SW 1271 (cell line): Measurements from ENCODE around the gene TXNRD3.
"Not testable (repeated sequence)": the region's sequence is repeated elsewhere in the genome, so short reads cannot be mapped to it uniquely, and the experiment has no call there.

Source experiments
- DNase-seq, 2 experiments: peaks; one replicate each; lab custom pipeline; 2025; lab: John Stamatoyannopoulos, UW

Gene TXNRD3

DNA sequence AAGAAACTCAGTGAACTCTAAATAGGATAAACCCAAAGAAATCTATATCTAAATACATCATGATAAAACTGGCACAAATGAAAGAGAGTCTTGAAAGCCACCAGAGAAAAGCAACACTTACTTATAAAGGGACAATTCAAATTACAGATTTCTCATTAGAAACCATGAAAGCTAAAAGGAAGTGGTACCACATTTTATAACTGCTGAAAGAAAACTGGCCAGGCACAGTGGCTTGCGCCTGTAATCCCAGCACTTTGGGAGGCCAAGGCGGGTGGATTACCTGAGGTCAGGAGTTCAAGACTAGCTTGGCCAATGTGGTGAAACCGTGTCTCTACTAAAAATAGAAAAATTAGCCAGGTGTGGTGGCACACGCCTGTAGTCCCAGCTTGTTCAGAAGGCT is 59.4 kb downstream of the TXNRD3 start:
- not testable (repeated sequence) for DNase-seq

DNA sequence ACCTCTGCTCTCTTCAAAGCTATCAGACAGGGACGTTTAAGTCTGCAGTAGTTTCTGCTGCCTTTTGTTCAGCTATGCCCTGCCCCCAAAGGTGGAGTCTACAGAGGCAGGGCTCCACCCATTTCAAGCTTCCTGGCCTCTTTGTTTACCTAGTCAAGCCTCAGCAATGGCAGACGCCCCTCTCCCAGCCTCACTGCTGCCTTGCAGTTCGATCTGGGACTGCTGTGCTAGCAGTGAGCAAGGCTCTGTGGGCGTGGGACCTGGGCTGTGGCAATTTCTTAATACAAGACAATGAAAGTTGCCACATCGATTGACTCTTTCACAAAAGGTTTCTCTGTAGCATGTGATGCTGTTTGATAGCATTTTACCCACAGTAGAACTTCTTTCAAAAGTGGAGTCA is 63.4 kb downstream of the TXNRD3 start:
- DNase-seq: not testable (repeated sequence)

DNA sequence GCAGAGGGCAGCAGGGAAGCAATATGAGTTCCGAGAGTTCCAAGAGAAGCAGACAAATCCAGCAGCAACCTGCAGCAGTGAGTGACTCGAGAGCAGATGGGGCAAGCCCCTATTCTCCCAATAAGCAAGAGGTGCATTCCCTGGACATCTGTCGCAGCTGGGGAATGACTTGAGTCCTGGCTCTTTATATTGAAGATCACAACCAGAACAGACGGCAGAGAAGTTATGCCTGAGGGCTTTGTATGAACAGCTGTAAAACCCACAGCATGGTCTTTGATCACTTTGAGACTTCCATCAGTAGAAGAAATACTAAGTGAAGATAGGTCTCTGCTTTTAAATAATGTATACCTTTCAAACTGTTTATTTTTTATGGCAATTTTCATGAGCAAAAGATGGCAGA is 72.6 kb downstream of the TXNRD3 start:
- no peak for DNase-seq

DNA sequence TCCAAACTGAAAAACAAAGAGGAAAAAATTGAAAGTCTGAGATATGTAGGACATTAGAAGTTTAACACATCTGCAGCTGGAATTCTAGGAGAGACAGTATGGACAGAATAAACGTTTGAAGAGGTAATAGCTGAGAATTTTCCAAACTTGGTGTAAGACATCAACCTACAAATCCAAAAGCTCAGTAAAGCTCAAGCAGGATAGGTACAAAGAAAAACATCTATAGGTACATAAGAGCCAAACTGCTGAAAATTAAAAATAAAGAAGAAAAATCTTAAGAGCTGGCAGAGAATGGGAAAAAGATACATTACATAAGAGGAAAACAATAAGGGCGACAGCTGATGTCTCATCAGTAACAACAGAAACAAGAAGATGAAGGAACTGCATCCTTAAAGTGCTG is 73.4 kb downstream of the TXNRD3 start:
- no peak for DNase-seq

DNA sequence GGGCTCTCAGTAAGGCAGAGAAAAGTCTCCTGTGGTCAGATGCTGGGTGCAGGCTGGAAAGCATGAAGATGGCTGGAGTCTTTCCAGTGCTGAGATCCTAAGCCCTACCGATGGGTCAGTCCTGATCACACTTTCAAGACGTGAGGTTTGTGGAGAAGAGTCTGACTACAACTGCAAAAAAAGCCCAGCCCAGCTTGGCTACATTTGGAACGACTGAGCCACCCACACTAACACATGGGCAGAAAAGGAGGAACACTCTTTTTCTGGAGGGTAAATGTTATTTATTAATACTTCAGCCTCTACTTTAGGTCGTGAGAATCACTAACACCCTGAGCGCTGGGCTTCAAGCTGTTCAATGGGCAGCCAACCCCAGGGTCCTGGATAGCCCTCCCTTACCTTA is 74.2 kb downstream of the TXNRD3 start:
- DNase-seq: no peak

DNA sequence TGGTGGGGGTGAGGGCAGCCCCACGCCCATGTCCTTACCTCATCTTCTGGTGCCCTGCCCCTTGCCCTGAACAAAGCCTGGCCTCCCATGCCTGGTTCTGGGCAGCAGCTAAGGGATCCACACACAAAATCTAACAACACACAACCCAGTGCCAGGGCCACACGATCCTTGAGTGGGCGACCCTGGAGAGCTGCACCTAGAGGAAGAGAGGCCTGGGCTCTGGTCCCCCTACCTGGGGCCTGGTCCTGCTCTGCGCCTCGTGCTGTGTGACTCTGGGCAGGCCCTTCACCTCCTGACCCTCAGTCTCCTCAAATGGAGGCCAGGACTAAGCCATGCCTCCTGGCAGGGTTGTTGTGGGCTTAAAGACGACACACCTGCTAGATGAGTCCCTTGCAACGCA is 76.2 kb downstream of the TXNRD3 start:
- DNase-seq: no peak

DNA sequence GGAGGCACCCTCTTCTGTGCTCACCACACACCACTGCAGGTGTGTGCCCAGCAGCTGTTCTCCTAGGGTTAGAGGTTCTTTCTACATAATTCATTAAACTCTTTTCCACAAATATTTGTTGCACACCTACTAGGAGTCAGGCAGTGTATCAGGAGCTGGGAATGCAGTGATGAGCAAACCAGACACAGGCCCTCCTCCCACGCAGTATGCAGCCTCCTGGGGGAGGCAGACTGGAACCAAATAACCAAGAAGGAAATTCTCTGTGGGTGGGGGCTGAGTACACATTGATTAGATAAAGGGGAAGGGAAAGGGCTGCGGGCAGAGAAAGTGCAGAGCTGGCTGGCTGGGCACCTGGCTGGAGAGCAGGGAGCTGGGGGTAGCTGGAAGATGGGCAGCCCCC is 77.7 kb downstream of the TXNRD3 start:
- DNase-seq: no peak

DNA sequence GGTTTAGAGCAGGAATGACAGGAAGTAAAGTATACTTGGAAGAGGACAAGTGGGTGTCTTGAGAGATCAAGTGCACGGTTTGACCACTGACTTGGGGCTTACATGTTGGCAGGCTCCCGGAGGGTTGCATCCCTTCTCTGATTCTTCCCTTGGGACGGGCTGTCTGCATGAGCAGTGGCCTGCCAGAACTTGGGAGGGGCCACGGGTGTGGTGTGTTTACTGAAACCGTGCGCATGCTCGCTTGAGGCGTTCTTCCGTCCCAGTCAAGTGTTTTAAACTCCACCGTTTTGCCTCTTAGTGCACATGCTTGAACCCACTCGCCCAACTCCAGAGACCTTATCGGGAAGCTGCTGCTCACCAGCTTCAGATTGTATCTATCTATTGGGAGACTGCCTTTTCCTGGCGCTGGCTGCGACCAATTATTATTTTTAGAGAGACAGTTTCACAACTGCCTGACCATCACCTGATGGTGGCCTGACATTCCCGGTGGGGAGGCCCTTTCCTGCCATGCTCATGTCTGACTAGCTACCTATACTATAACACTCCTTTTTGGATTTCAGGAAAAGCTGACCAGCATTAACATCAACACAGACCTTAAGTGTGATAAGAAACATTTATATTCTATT is 81.3 kb downstream of the TXNRD3 start:
- DNase-seq: no peak

DNA sequence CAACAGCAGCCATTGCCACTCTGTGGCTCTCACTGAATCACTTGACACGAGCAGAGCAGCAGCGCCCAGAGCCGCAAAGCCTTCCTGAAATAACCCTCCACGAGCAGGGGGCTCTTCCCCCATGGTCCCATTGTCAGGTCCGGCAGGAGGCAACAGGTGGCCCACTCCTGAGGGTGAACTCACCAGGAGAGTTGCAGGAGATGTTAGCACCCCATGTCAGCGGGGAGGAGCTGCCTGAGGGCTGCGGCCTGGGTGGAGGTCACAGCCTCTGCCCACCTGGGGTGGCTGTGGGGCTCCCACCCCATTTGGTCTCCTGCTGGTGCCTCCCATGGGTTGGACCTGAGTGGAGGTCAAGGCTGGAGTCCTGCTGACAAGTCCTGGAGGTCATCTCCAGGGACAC is 83.8 kb downstream of the TXNRD3 start:
- DNase-seq: no peak

DNA sequence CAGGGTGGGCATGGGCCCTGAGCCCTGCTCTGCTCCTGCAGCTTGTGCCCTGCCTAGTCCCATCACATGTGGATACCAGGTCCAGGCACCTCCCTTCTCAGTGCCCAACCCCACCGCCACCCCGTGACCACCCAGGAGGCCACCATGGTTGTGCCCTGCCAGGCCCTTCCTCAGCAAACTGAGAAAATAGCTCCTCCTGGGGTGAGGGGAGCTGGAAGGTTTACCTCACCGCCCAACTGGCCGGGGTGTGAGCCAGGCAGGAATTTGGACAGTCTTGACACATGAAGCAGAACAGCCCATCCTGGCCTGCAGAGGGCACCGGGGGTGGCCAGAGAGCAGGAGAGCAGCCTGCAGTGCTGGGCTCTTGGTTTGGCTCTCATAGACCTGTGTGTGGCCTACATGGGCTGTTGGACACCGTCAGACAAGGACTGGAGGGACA is 84.8 kb downstream of the TXNRD3 start:
- DNase-seq: no peak

DNA sequence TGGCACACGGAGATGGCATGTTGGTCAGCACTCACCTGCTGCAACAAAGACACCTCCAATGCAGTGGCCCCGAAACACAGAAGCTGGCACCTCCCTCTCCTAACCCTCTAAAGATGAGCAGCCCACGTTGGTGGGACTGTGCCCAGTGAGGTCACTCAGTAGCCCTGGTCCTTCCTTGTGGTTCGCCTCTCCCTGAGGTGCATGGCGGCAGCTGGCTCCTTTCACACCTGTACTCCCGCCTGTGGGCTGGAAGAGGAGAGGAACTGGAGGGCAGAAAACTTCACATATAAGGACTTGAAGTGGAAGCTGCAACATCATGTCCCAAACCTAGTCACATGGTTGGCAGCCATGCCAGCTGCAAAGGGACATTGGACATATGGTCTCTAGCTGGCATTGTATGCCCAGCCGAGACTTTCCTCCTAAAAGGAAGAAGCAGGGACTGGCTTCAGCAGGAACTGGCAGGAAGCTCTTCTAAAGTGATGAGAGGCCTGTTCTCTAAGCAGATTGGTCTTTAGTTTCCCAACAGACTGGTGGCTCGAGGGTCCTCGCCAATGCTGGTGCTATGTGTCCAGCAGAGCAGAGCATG is 85.4 kb downstream of the TXNRD3 start:
- no peak for DNase-seq

DNA sequence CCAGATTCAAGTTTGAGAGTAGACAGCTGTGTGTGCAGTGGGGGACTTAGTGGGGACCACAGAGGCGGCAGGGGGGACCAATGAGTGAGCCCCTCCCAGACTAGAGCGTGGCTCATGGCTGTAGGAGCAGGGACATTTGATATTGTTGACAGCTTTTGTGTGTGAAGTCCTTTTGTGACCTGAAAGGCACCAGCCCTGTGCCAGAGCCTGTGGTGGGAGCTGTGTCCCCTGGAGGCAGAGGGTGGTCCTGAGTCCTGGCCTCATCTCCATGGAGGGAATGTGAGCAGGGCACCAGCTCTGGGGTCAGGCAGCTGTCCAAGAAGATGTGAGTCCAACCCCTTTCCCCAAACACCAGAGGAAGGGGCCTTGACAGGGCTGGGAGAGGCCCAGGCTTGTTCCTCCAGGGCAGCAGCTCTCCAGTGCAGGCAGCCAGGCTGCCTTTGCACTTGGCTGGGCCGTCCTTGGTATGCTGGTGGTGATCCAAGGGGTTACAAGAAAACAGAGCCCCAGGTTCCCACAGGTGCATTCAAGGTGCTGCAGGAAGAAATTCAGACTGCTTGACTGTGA is 86.1 kb downstream of the TXNRD3 start:
- no peak for DNase-seq

DNA sequence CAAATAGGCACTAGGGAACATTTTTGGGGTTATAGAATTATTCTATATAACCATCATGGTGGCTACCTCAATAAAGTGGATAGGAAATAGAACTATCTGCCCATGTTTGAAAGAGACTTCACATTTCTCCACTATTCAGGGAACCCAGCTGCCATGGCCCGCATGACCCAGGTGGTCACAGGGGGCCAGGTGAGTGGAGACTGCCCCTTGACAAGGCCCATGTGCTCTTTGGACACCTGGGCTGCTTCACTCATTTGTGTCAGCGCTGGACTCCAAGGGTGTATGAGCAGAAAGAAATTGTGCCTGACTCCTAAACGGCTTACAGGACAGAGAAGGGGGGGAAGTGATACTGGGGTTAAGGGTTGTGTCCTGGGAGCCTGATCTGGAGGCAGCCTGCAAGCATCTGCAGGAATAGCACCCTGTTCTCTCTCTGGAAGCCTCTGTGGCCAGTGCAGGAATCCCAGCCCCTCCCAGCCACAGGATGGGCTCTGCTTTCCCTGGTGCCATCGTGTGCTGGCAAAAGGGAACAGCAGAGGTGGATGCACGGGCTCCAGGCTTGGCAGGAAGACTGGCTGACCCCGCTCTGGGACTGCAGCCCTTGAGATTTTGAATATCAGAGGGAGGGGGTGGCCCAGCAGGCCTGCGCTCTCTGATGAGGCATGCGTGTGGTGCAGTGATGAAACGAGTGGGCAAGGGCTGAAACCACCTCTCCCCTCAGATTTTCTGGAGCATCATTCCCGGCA is 87.1 kb downstream of the TXNRD3 start:
- DNase-seq: no peak

DNA sequence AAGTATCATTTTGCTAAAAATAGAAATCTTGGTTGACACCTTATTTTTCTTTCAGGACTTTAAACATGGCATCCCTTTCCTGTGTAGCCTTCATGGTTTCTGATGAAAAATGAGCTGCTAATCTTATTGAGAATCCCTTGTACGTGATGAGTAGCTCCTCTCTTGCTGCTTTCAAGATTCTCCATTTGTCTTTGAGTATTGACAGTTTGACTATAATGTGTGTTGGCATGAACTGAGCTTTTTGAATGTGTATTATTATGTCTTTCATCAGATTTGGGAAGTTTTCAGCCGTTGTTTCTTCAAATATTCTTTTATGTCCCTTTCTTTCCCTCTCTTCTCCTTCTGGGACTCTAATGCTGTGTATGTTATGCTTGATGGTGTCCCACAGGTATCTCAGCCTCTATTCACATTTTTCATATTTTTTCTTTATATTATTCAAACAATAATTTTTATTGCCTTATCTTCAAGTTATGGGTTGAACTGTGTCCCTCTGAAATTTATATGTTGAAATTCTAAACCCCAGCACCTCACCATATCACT is 92.1 kb downstream of the TXNRD3 start:
- DNase-seq: no peak

DNA sequence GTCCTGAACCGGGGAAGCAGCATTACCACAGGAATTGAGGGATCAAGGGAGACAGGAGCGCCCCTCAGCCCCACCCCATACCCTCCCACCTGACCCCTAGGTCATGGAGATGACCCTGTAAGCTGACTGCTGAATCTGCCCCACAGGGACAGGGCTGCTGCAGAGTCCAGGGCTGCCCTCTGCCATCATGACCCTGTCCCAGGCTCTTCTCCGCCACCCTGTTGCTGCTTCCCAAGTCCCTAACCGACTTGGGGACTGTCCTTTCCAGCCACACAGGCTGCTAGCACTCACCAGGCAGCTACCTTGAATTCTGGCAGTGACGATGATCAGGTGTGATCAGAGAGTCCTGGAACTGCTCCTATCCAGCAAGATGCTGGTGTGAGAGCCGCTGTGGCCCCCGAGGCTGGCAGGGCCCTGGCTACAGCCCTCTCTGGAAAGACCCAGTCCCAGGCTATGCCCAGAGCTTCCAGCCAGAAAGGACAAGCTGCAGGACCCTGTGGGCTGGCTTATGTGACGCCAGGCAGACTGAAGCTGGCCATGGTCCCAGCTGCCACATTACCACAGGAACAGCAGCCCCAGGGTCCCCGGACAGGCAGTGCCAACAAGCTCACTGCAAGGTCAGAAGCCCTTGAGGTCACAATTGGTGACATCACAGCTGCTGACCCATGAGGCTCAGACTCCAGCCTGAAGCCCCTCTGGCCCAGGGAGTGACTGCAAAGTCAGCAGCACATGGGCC is 96.4 kb downstream of the TXNRD3 start, which contains the start of gene C3orf22:
TSS of gene C3orf22 (minus strand) at position 597 of the 736 bp plus-strand sequence. CDS start 5,542 bp downstream, outside the sequence.
- no peak for DNase-seq

DNA sequence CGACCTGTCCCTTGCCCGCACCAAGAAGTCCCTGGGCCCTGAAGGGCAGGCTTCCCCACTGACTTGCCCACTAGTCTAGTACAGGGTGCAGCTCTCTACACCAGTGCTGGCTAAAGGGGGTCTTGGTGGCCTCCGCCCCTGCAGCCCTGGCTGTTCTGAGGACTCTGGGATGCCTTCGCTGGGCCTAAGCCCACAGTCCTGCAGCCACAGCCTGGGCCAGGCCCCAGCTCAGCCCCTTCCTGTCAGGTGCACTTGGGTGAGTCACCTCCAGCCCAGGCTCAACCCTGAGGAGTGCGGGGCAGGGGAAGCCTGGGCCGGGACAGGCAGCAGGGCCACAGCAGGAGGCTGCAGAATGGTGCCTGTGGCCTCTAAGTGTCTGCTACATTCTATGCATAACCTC is 97.2 kb downstream of the TXNRD3 start:
- DNase-seq: no peak

DNA sequence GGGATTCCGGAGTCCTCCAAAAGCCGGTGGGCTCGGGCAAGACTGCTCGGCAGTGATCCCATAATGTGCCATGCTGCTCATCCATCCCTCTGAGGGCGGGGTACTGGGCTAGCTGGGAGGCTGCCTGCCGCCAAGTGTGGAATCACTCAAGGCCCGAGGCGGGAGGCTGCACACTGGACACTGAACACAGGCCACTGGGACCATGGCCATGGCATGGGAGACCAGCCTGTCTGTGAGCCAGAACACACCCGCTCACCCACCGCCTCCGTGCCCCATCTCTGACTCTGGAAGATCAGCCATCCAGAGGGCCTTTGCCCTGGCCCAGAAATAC is 97.5 kb downstream of the TXNRD3 start:
- no peak for DNase-seq
